GM12878 (cell line): ENCODE results near the gene ATXN7L1. TPM values are rescaled to one million over a fixed set of nuclear protein-coding genes. Genes with fewer than 3 reads are reported as not detected.

Source experiments
- ATAC-seq: fragments of 200-7000 bp; cut with Tn5 transposase; 3 replicates; pipeline ENCODE4 v1.9.1; 2020; ENCODE audit warnings: mild to moderate bottlenecking, moderate library complexity
- BruUV-seq: library from RNA; stranded (reverse); fragments of 400-500 nt; replicated peaks from 2 replicates; lab custom pipeline; 2021; lab: Mats Ljungman, UMichigan
- CTCF ChIA-PET: fragments of 300-600 bp; sonication (Branson Sonifier 250); formaldehyde crosslinking; extraction: SDS; loops from one replicate; lab custom pipeline; 2021; ENCODE audit warnings: inconsistent platforms; lab: Yijun Ruan, JAX
- POLR2A ChIA-PET: fragments of 350-600 bp; formaldehyde crosslinking; extraction: SDS; loops from one replicate; lab custom pipeline; 2021; ENCODE audit warnings: inconsistent platforms; lab: Charles Lee
- RAD21 ChIA-PET: fragments of 300-600 bp; sonication (Branson Sonifier 250); formaldehyde crosslinking; loops from one replicate; lab custom pipeline; 2023; ENCODE audit warnings: antibody characterized with exemption; ENCODE audit not compliant: unreplicated experiment; lab: Charles Lee
- SMC1A ChIA-PET: fragments of 300-600 bp; sonication (Branson Sonifier 250); formaldehyde crosslinking; loops from one replicate; lab custom pipeline; 2023; ENCODE audit not compliant: unreplicated experiment, uncharacterized antibody; lab: Charles Lee
- DNase-seq: peaks from one replicate; pipeline ENCODE4 v3.0.0-alpha.2; 2011; ENCODE audit warnings: low read depth, low spot score
- FAIRE-seq: peaks from 3 replicates; lab custom pipeline; 2011; peaks lifted over from hg19 to GRCh38; lab: Jason Lieb, UNC
- H2AFZ ChIP-seq: 2 replicates; pipeline ENCODE4 v1.6.0; 2011; ENCODE audit warnings: low read depth, low read length, control low read depth; ENCODE audit not compliant: control insufficient read depth
- H3K27ac ChIP-seq: 2 replicates; pipeline ENCODE4 v1.5.1; 2011; ENCODE audit warnings: control low read depth; ENCODE audit not compliant: control insufficient read depth, insufficient read depth
- H3K27me3 ChIP-seq, 2 experiments: replicated peaks in 1 of 2; 2 replicates each; pipeline versions ENCODE4 v1.6.0 to v1.6.1; 2011; ENCODE audit warnings: low read length in 1 of 2; ENCODE audit not compliant: control insufficient read depth in 2 of 2, insufficient read depth in 2 of 2
- H3K36me3 ChIP-seq, 2 experiments: 2 replicates each; pipeline ENCODE4 v1.5.1; 2011; ENCODE audit warnings: low read length in 1 of 2; ENCODE audit not compliant: control insufficient read depth in 2 of 2, insufficient read depth in 2 of 2
- H3K4me1 ChIP-seq: 2 replicates; pipeline ENCODE4 v1.6.1; 2011; ENCODE audit warnings: mild to moderate bottlenecking, low read length, moderate library complexity, mixed read lengths; ENCODE audit not compliant: control insufficient read depth, insufficient read depth
- H3K4me2 ChIP-seq: 2 replicates; pipeline ENCODE4 v1.6.0; 2011; ENCODE audit warnings: control low read depth; ENCODE audit not compliant: control insufficient read depth, insufficient read depth
- H3K4me3 ChIP-seq: fragments of 200-600 bp; sonication (generic); 2 replicates; pipeline ENCODE4 v1.5.1; 2016
- H3K79me2 ChIP-seq: 2 replicates; pipeline ENCODE4 v1.6.0; 2011; ENCODE audit warnings: low read length; ENCODE audit not compliant: control insufficient read depth, insufficient read depth
- H3K9ac ChIP-seq: 2 replicates; pipeline ENCODE4 v1.8.0; 2011; ENCODE audit warnings: low read length, control low read depth, mixed read lengths; ENCODE audit not compliant: control insufficient read depth, insufficient read depth
- H3K9me3 ChIP-seq: replicated peaks from 3 replicates; pipeline ENCODE4 v1.5.1; 2011; ENCODE audit warnings: mild to moderate bottlenecking, low read length; ENCODE audit not compliant: control insufficient read depth, insufficient read depth
- H4K20me1 ChIP-seq: 2 replicates; pipeline ENCODE4 v1.6.0; 2011; ENCODE audit not compliant: control insufficient read depth, insufficient read depth
- ASH2L ChIP-seq: fragments of 300-600, 200-600 bp; sonication (generic); IDR thresholded peaks from 2 replicates; pipeline ENCODE4 v1.6.1; 2017; ENCODE audit warnings: low read depth, mild to moderate bottlenecking, borderline replicate concordance
- CEBPB ChIP-seq, 2 experiments: fragments of 150-350 bp in 1 of 2; IDR thresholded peaks; 2 replicates each; pipeline ENCODE4 v1.6.1; 2012 to 2014; ENCODE audit warnings: low read depth in 2 of 2, low read length in 2 of 2, borderline replicate concordance in 1 of 2, inconsistent platforms in 1 of 2
- CREM ChIP-seq: IDR thresholded peaks from 2 replicates; pipeline ENCODE4 v1.6.1; 2014; ENCODE audit warnings: antibody characterized with exemption, low read depth
- FOS ChIP-seq: IDR thresholded peaks from 3 replicates; pipeline ENCODE4 v1.6.1; 2011; ENCODE audit warnings: borderline replicate concordance; ENCODE audit not compliant: insufficient read length; ENCODE audit errors: extremely low read depth
- JUND ChIP-seq: IDR thresholded peaks from 2 replicates; pipeline ENCODE4 v1.6.1; 2012; ENCODE audit warnings: low read depth, mild to moderate bottlenecking, low read length, improper control_type of control experiment, moderate library complexity
- RBBP5 ChIP-seq: fragments of 200-600 bp; sonication (generic); conservative IDR thresholded peaks from 2 replicates; pipeline ENCODE4 v1.6.1; 2016
- RCOR1 ChIP-seq: conservative IDR thresholded peaks from 2 replicates; pipeline ENCODE4 v1.6.1; 2012; ENCODE audit warnings: low read depth, low read length, improper control_type of control experiment
- SUZ12 ChIP-seq: fragments of 200-600 bp; sonication (generic); IDR thresholded peaks from one replicate; pipeline ENCODE4 v1.6.1; 2018; ENCODE audit warnings: antibody characterized with exemption, mild to moderate bottlenecking; ENCODE audit not compliant: unreplicated experiment
- YBX1 ChIP-seq: fragments of 450-650 bp; IDR thresholded peaks from 2 replicates; pipeline ENCODE4 v1.6.1; 2016; ENCODE audit warnings: antibody characterized with exemption
- YY1 ChIP-seq: IDR thresholded peaks from 2 replicates; pipeline ENCODE4 v1.6.1; 2011; ENCODE audit warnings: low read depth, mild to moderate bottlenecking, low read length
- ZBED1 ChIP-seq: IDR thresholded peaks from 2 replicates; pipeline ENCODE4 v1.6.1; 2016; ENCODE audit warnings: borderline replicate concordance
- ZNF24 ChIP-seq: fragments of 450-650 bp; IDR thresholded peaks from 2 replicates; pipeline ENCODE4 v1.6.1; 2017; ENCODE audit warnings: antibody characterized with exemption, mild to moderate bottlenecking
- ZNF384 ChIP-seq: IDR thresholded peaks from 2 replicates; pipeline ENCODE4 v1.6.1; 2012; ENCODE audit warnings: low read depth, mild to moderate bottlenecking, low read length, improper control_type of control experiment, borderline replicate concordance
- WGBS: methylation state at CpG from one replicate; pipeline ENCODE4 v1.1.6; 2016; ENCODE audit warnings: low lambda C conversion rate; ENCODE audit not compliant: insufficient replicate concordance, insufficient coverage; ENCODE audit errors: missing lambda C conversion rate; 5-methylcytosine and 5-hydroxymethylcytosine counted together
- in situ Hi-C: fragments of 300-500 bp; cut with MboI; formaldehyde crosslinking; loops from 9 replicates; pipeline ENCODE4 v1.14.3; 2018; ENCODE audit warnings: mixed read lengths
- intact Hi-C: fragments of 100-400 bp; cut with micrococcal nuclease; formaldehyde crosslinking; loops from one replicate; pipeline ENCODE4 v1.14.2; 2022; ENCODE audit not compliant: unreplicated experiment
- polyA plus RNA-seq, 11 experiments: library from polyadenylated mRNA; depleted of rRNA in 4 of 11; unstranded in 6 of 11; stranded (reverse) in 5 of 11; fragments of >200 nt; fragmentation: Nextera tagmentation in 4 of 11; fragmentation: Illumina TruSeq in 1 of 11; extraction: Ambion mirVana in 4 of 11; extraction: Trizol in 1 of 11; gene quantifications; 1 replicate in 1 of 11; 2 replicates in 10 of 11; pipeline versions ENCODE4 v1.2.1 to v1.2.3, GENCODE V29; 2011 to 2016; ENCODE audit warnings: inconsistent platforms in 2 of 11, missing spikeins in 2 of 11, low read depth in 1 of 11
- total RNA-seq, 4 experiments: library from RNA; depleted of rRNA in 3 of 4; stranded (reverse); fragments of >200 nt in 3 of 4; fragmentation: Illumina TruSeq in 1 of 4; extraction: Trizol in 1 of 4; gene quantifications; 2 replicates each; pipeline versions ENCODE4 v1.2.1 to v1.2.3, GENCODE V29; 2013 to 2021
- TF ChIP-seq, protein P1 (sequence below): fragments of 450-650 bp; formaldehyde crosslinking; IDR thresholded peaks from 2 replicates; pipeline ENCODE4 v1.5.0; 2022; ENCODE audit warnings: mild to moderate bottlenecking, missing genetic modification characterization
- TF ChIP-seq, protein P2 (sequence below): fragments of 150-350 bp; IDR thresholded peaks from 2 replicates; pipeline ENCODE4 v1.6.1; 2014; ENCODE audit warnings: mild to moderate bottlenecking, low read depth, low read length
- TF ChIP-seq, protein P3 (sequence below): fragments of 450-650 bp; IDR thresholded peaks from 2 replicates; pipeline ENCODE4 v1.6.1; 2018; ENCODE audit warnings: borderline replicate concordance, mild to moderate bottlenecking; ENCODE audit not compliant: partially characterized antibody

Gene ATXN7L1
- total and polyA plus RNA-seq, 10 of the 15 experiments (the other 5 are each of a cell fraction or from before 2014, with no cell fraction given) = 0.40 to 2.9 (median 1.2) TPM

DNA sequence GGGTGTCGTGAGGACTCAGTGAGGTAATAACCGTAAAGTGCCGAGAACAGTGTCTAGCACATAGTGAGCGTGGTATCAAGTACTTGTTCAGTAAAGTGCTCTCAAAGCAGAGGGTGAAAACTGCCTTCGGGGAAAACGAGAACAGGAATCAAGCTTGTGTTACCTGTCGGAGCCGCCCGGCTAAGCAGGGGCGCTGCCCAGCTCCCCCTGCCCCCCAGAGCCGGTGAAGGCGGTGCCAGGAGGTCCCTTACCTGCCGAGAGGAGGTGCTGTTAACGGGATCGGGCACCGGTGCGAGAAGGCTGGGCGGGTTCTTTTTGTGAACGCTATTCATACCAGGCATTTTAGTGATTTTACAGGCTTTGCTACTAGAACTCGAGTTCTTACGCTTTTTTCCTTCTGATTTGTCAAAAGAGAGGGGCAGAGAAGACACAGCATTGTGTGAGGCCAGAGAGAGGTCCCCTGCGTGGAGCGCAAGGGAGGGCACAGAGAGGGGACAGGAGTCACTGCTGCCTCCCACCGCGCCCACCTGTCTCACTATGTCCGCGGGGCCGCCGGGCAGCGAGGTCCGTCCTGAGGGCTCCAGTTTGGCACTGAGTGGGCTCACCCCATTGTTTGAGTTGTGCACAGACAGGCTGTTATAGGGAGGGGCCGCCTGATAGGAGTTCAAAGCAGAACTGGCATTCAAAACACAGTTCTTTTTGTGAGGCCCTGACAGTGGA, 262.6 kb downstream of the ATXN7L1 start:
- Histone ChIP-seq H3K4me1 (no peaks in the 10 kb centered on the region), H3K27me3 (no peaks in the 10 kb centered on the region), H2AFZ (no peak overlapping the region), H4K20me1 (no peaks in the 10 kb centered on the region), H3K79me2 (no peaks in the 10 kb centered on the region), H3K4me2 (no peak overlapping the region), H3K9ac (no peak overlapping the region), H3K27ac (no peak overlapping the region), H3K4me3 (no peak overlapping the region), H3K36me3 (no peaks in the 10 kb centered on the region), H3K9me3 (no peaks in the 10 kb centered on the region)
- POLR2A ChIA-PET = no interaction called here
- in situ Hi-C loops (no loop called here), intact Hi-C loops (no loop called here)
- 75% methylated on average over 32 of the region's 32 CpGs for WGBS
- RAD21 ChIA-PET = no interaction called here
- no peak for ATAC-seq
- DNase-seq = no peak
- CTCF ChIA-PET = no interaction called here
- FAIRE-seq = no peak
- SMC1A ChIA-PET = no interaction called here
- no TSS peak for BruUV-seq
- no peak for TF ChIP-seq ASH2L
- no peak for TF ChIP-seq YY1
- TF ChIP-seq CEBPB (IDR thresholded peaks at IDR 0.05; ENCODE audit: borderline replicate concordance in 1 of 2, low read depth in 2 of 2, low read length in 2 of 2) = no peak
- TF ChIP-seq RCOR1 = no peak
- no peak for TF ChIP-seq FOS
- no peak for TF ChIP-seq RBBP5
- no peak for TF ChIP-seq ZBED1
- no peak for TF ChIP-seq CREM
- no peak for TF ChIP-seq JUND
- TF ChIP-seq, protein P1, sequence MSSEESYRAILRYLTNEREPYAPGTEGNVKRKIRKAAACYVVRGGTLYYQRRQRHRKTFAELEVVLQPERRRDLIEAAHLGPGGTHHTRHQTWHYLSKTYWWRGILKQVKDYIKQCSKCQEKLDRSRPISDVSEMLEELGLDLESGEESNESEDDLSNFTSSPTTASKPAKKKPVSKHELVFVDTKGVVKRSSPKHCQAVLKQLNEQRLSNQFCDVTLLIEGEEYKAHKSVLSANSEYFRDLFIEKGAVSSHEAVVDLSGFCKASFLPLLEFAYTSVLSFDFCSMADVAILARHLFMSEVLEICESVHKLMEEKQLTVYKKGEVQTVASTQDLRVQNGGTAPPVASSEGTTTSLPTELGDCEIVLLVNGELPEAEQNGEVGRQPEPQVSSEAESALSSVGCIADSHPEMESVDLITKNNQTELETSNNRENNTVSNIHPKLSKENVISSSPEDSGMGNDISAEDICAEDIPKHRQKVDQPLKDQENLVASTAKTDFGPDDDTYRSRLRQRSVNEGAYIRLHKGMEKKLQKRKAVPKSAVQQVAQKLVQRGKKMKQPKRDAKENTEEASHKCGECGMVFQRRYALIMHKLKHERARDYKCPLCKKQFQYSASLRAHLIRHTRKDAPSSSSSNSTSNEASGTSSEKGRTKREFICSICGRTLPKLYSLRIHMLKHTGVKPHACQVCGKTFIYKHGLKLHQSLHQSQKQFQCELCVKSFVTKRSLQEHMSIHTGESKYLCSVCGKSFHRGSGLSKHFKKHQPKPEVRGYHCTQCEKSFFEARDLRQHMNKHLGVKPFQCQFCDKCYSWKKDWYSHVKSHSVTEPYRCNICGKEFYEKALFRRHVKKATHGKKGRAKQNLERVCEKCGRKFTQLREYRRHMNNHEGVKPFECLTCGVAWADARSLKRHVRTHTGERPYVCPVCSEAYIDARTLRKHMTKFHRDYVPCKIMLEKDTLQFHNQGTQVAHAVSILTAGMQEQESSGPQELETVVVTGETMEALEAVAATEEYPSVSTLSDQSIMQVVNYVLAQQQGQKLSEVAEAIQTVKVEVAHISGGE = no peak
- TF ChIP-seq YBX1 = no peak
- TF ChIP-seq, protein P2, sequence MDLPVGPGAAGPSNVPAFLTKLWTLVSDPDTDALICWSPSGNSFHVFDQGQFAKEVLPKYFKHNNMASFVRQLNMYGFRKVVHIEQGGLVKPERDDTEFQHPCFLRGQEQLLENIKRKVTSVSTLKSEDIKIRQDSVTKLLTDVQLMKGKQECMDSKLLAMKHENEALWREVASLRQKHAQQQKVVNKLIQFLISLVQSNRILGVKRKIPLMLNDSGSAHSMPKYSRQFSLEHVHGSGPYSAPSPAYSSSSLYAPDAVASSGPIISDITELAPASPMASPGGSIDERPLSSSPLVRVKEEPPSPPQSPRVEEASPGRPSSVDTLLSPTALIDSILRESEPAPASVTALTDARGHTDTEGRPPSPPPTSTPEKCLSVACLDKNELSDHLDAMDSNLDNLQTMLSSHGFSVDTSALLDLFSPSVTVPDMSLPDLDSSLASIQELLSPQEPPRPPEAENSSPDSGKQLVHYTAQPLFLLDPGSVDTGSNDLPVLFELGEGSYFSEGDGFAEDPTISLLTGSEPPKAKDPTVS = no peak
- TF ChIP-seq SUZ12 = no peak
- TF ChIP-seq, protein P3, sequence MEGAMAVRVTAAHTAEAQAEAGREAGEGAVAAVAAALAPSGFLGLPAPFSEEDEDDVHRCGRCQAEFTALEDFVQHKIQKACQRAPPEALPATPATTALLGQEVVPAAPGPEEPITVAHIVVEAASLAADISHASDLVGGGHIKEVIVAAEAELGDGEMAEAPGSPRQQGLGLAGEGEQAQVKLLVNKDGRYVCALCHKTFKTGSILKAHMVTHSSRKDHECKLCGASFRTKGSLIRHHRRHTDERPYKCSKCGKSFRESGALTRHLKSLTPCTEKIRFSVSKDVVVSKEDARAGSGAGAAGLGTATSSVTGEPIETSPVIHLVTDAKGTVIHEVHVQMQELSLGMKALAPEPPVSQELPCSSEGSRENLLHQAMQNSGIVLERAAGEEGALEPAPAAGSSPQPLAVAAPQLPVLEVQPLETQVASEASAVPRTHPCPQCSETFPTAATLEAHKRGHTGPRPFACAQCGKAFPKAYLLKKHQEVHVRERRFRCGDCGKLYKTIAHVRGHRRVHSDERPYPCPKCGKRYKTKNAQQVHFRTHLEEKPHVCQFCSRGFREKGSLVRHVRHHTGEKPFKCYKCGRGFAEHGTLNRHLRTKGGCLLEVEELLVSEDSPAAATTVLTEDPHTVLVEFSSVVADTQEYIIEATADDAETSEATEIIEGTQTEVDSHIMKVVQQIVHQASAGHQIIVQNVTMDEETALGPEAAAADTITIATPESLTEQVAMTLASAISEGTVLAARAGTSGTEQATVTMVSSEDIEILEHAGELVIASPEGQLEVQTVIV = no peak
- no peak for TF ChIP-seq ZNF384
- no peak for TF ChIP-seq ZNF24
- TF ChIP-seq, all 136 proteins: peak for 0
